Psoas muscle (tissue), 8 donors: ENCODE measurements around the gene IGSF22. TPM values are rescaled to one million over a fixed set of nuclear protein-coding genes. Genes with fewer than 3 reads are reported as not detected.

Source experiments
- ATAC-seq, 4 donors: fragments of 200-7000 bp; cut with Tn5 transposase; one replicate each; pipeline ENCODE4 v1.9.1; 2020; ENCODE audit warnings: moderate library complexity in 3 of 4, mild to moderate bottlenecking in 2 of 4
- DNase-seq, 2 donors: peaks; one replicate each; pipeline ENCODE4 v3.0.0-alpha.2; 2020
- H3K27ac ChIP-seq: fragments of 200-600 bp; one replicate; pipeline ENCODE4 v1.8.0; 2022
- H3K27me3 ChIP-seq, 3 donors: fragments of 200-600 bp in 1 of 3; one replicate each; pipeline versions ENCODE4 v1.6.1 to v1.8.0; 2013 to 2022; ENCODE audit warnings: low read length in 2 of 3, mild to moderate bottlenecking in 2 of 3, moderate library complexity in 1 of 3; ENCODE audit not compliant: insufficient read depth in 3 of 3
- H3K36me3 ChIP-seq, 2 donors: fragments of 200-600 bp in 1 of 2; one replicate each; pipeline versions ENCODE4 v1.6.1 to v1.8.0; 2013 to 2022; ENCODE audit warnings: low read depth in 1 of 2, mild to moderate bottlenecking in 1 of 2, moderate library complexity in 1 of 2; ENCODE audit not compliant: insufficient read depth in 1 of 2
- H3K4me1 ChIP-seq: fragments of 200-600 bp; one replicate; pipeline ENCODE4 v1.8.0; 2022
- H3K4me3 ChIP-seq: fragments of 200-600 bp; one replicate; pipeline ENCODE4 v1.8.0; 2022; ENCODE audit warnings: mild to moderate bottlenecking
- H3K9me3 ChIP-seq: fragments of 200-600 bp; one replicate; pipeline ENCODE4 v1.8.0; 2022
- CTCF ChIP-seq: fragments of 200-600 bp; IDR thresholded peaks from one replicate; pipeline ENCODE4 v1.8.0; 2022; ENCODE audit warnings: antibody characterized with exemption
- WGBS, 3 donors: extraction: QIAGEN DNeasy Blood & Tissue Kit; methylation state at CpG; one replicate each; pipeline versions ENCODE4 v1.1.6 to v1.1.7; 2013; 5-methylcytosine and 5-hydroxymethylcytosine counted together
- intact Hi-C, 2 donors: fragments of 100-400 bp; cut with DNase I; formaldehyde crosslinking; loops; one replicate each; pipeline versions ENCODE4 v1.11.0 to v1.14.2; 2022
- polyA plus RNA-seq, 3 donors: library from polyadenylated mRNA; stranded (reverse); fragments of 200-250 nt; gene quantifications; one replicate each; pipeline ENCODE4 v1.2.3, GENCODE V29; 2013
- total RNA-seq, 4 donors: library from RNA; stranded (reverse); fragmentation: NEBNext Ultra II Directional in 2 of 4; extraction: Animal tissue kit (Norgen Biotek cat#: 25700) in 2 of 4; gene quantifications; one replicate each; pipeline versions ENCODE4 v1.2.1 to v1.2.4, GENCODE V29; 2021 to 2023
- donor health status: healthy with polysubstance abuse.
- donor health status: DM: no; HTN: no; CAD: no; lungs with moderate emphysema.
- donor health status: Bipolar disorder and iron deficiency.
- donor health status: healthy.
- donor health status: DM: yes; HTN: yes; CAD: no.
- donor health status: DM: no; HTN: no; CAD: no.
- donor health status: DM: no; HTN: no; CAD: no.
- donor health status: DM: yes; HTN: yes; CAD: no.

IGSF22 gene
- total and polyA plus RNA-seq, 7 donors: 0.03 to 0.87 (median 0.49) TPM

GRCh38 chr11:18733202-18733601 lies 7.2 kb upstream of the IGSF22 start:
- Histone ChIP-seq H3K4me1 (no peaks in the 10 kb centered on the region), H3K9me3 (no peaks in the 10 kb centered on the region), H3K4me3 (no peak overlapping the region), H3K27me3 (no peaks in the 10 kb centered on the region), H3K36me3 (no peaks in the 10 kb centered on the region), H3K27ac (no peak overlapping the region)
- intact Hi-C loops: loop anchor here in 1 of 2 donors (5.0 to 10.0 kb wide), 2 partner anchors 191 to 618 kb away; no protein-coding TSS in a partner anchor
- WGBS, 3 donors: 86 to 88% (median 87%) methylated on average over 16 of the region's 16 CpGs
- ATAC-seq (no peak), DNase-seq (no peak)
- TF ChIP-seq CTCF: no peak

GRCh38 chr11:18731949-18732821 lies 6.2 kb upstream of the IGSF22 start:
- WGBS, 3 donors: 65 to 73% (median 70%) methylated on average over 11 of the region's 11 CpGs
- TF ChIP-seq CTCF: peak; percentile 95
- intact Hi-C loops: loop anchor here in 1 of 2 donors (5.0 to 10.0 kb wide), 2 partner anchors 190 to 617 kb away; no protein-coding TSS in a partner anchor
- Histone ChIP-seq H3K36me3 (no peaks in the 10 kb centered on the region), H3K27me3 (no peaks in the 10 kb centered on the region), H3K9me3 (no peaks in the 10 kb centered on the region), H3K4me1 (no peaks in the 10 kb centered on the region), H3K27ac (no peak overlapping the region), H3K4me3 (no peak overlapping the region)
- ATAC-seq (peak; percentile 56 to 77 (median 62)), DNase-seq (peak in 1 of 2 donors; percentile 58)

GRCh38 chr11:18731441-18731840 lies 5.5 kb upstream of the IGSF22 start:
- Histone ChIP-seq H3K27ac (no peak overlapping the region), H3K4me1 (no peaks in the 10 kb centered on the region), H3K4me3 (no peak overlapping the region), H3K9me3 (no peaks in the 10 kb centered on the region), H3K27me3 (no peaks in the 10 kb centered on the region), H3K36me3 (no peaks in the 10 kb centered on the region)
- no peak for TF ChIP-seq CTCF
- WGBS, 3 donors: 87 to 100% (median 90%) methylated on average over 2 of the region's 2 CpGs
- intact Hi-C loops: loop anchor here in 1 of 2 donors (5.0 to 10.0 kb wide), 2 partner anchors 189 to 617 kb away; no protein-coding TSS in a partner anchor
- DNase-seq (no peak), ATAC-seq (no peak)

- 82 to 86% (median 86%) methylated on average over 9 of the region's 9 CpGs for WGBS, 3 donors
- TF ChIP-seq CTCF: no peak
- intact Hi-C loops: loop anchor here in 1 of 2 donors (5.0 to 10.0 kb wide), 2 partner anchors 188 to 615 kb away; no protein-coding TSS in a partner anchor
- H3K4me3 ChIP-seq: no peak overlapping the region
- no peaks in the 10 kb centered on the region for H3K9me3 ChIP-seq
- peak in 1 of 2 donors; percentile 16 for DNase-seq
- no peak for ATAC-seq
- no peak overlapping the region for H3K27ac ChIP-seq
- H3K4me1 ChIP-seq: no peaks in the 10 kb centered on the region
- no peaks in the 10 kb centered on the region for H3K27me3 ChIP-seq
- no peaks in the 10 kb centered on the region for H3K36me3 ChIP-seq
Measured at GRCh38 chr11:18730020-18730419, 4.0 kb upstream of the IGSF22 start.
